Measurements from ENCODE around the gene PPP1R2. TPM values are rescaled to one million over a fixed set of nuclear protein-coding genes. Genes with fewer than 3 reads are reported as not detected.

PPP1R2 gene
- polyA plus RNA-seq, 1 donor from 2014 or later: 113 TPM

GRCh38 chr3:195587824-195588223, 44.7 kb upstream of the PPP1R2 start:
- Histone ChIP-seq H3K9me3 (ENCODE audit: low read length) (no peaks in the 10 kb centered on the region), H3K79me2 (replicated peaks; ENCODE audit: insufficient read depth, low read length) (no peaks in the 10 kb centered on the region), H3K4me2 (ENCODE audit: low read length) (no peak overlapping the region), H3K4me3 (ENCODE audit: low read length) (no peak overlapping the region), H3K27ac (ENCODE audit: low read length) (no peak overlapping the region), H3K36me3 (ENCODE audit: insufficient read depth, low read length) (no peaks in the 10 kb centered on the region), H3K27me3 (ENCODE audit: insufficient read depth, low read depth, low read length) (no peaks in the 10 kb centered on the region), H4K20me1 (ENCODE audit: insufficient read depth) (no peaks in the 10 kb centered on the region), H2AFZ (ENCODE audit: low read depth, low read length) (no peak overlapping the region), H3K9me2 (ENCODE audit: insufficient read depth, low read length) (no peaks in the 10 kb centered on the region), H3K9ac (ENCODE audit: low read length) (no peak overlapping the region), H3F3A (ENCODE audit: insufficient read depth, low read length, poor library complexity, severe bottlenecking) (no peaks in the 10 kb centered on the region)
- no peak for TF ChIP-seq REST (IDR thresholded peaks at IDR 0.05; ENCODE audit: borderline replicate concordance)
- TF ChIP-seq EP300 (conservative IDR thresholded peaks at IDR 0.05; ENCODE audit: poor library complexity, severe bottlenecking): no peak
- TF ChIP-seq EZH2 (IDR thresholded peaks at IDR 0.05; ENCODE audit: borderline replicate concordance, insufficient read depth, low read length, poor library complexity, severe bottlenecking): no peak
- no peak for TF ChIP-seq CTCF (IDR thresholded peaks at IDR 0.05; ENCODE audit: poor library complexity, severe bottlenecking)
- TF ChIP-seq SMC3 (conservative IDR thresholded peaks at IDR 0.05; ENCODE audit: poor library complexity): no peak
- no peak for TF ChIP-seq TAF1 (IDR thresholded peaks at IDR 0.05; ENCODE audit: low read depth)
- no peak for TF ChIP-seq POLR2AphosphoS5 (IDR thresholded peaks at IDR 0.05)
- no peak for TF ChIP-seq RAD21 (conservative IDR thresholded peaks at IDR 0.05)
- no peak for TF ChIP-seq MXI1 (conservative IDR thresholded peaks at IDR 0.05; ENCODE audit: poor library complexity, severe bottlenecking)

- H3K27ac ChIP-seq (ENCODE audit: low read length): no peak overlapping the region
- H3K9me3 ChIP-seq (ENCODE audit: low read length): no peaks in the 10 kb centered on the region
- H3K79me2 ChIP-seq (replicated peaks; ENCODE audit: insufficient read depth, low read length): no peaks in the 10 kb centered on the region
- no peaks in the 10 kb centered on the region for H3K27me3 ChIP-seq (ENCODE audit: insufficient read depth, low read depth, low read length)
- H4K20me1 ChIP-seq (ENCODE audit: insufficient read depth): no peaks in the 10 kb centered on the region
- H3K4me2 ChIP-seq (ENCODE audit: low read length): no peak overlapping the region
- no peak overlapping the region for H3K4me3 ChIP-seq (ENCODE audit: low read length)
- TF ChIP-seq CTCF (IDR thresholded peaks at IDR 0.05; ENCODE audit: poor library complexity, severe bottlenecking): no peak
- H3K9me2 ChIP-seq (ENCODE audit: insufficient read depth, low read length): no peaks in the 10 kb centered on the region
- no peak overlapping the region for H3K9ac ChIP-seq (ENCODE audit: low read length)
- H2AFZ ChIP-seq (ENCODE audit: low read depth, low read length): no peak overlapping the region
- H3F3A ChIP-seq (ENCODE audit: insufficient read depth, low read length, poor library complexity, severe bottlenecking): no peaks in the 10 kb centered on the region
- no peaks in the 10 kb centered on the region for H3K36me3 ChIP-seq (ENCODE audit: insufficient read depth, low read length)
These were observed 44.3 kb upstream of the PPP1R2 start for GRCh38 chr3:195587406-195587805.
